GM21619 (cell line): ENCODE results near the gene GRM5.
"Not testable (repeated sequence)": the region's sequence is repeated elsewhere in the genome, so short reads cannot be mapped to it uniquely, and the experiment has no call there.

Source experiments
- ATAC-seq: cut with Tn5 transposase; IDR thresholded peaks from one replicate; pipeline ENCODE4 v1.9.1; 2021; ENCODE audit not compliant: unreplicated experiment

The GRM5 gene

DNA sequence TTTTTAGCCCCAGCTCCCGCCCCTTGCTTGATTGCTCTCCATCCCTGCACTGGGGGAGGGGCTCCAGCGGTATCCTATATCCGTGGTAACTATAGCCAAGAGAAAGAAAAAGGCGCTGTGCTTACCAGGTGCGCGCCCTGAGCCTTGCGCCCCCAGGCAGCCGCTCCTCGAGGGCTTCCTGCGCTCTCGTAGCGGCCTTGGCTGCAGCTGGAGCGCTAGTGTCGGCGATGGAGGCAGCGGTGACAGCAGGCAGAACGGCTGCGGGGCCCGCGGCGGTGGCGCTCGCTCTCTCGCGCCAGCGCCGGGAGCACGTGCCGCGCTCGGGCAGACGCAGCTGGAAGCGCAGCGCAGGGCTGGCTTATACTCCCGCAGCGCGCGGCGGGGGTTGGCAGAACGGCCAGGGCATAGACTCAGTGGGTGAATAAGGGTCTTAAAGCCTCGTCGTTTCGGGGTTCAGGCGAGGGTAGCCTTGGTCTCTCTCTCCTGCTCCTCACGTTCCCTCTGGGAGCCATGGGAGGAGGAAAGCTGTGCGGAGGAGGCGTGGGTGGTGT is at the start of gene GRM5:
Gene GRM5 (minus strand): TSS at position 332 of the 551 bp plus-strand sequence. CDS start 18,110 bp downstream, outside the sequence.
- ATAC-seq = not testable (repeated sequence)

GRCh38 chr11:89097956-89098355 is 32.2 kb upstream of the GRM5 start:
- ATAC-seq = peak; percentile 83

- not testable (repeated sequence) for ATAC-seq
Observed at GRCh38 chr11:89093806-89094205, 28.0 kb upstream of the GRM5 start.

DNA sequence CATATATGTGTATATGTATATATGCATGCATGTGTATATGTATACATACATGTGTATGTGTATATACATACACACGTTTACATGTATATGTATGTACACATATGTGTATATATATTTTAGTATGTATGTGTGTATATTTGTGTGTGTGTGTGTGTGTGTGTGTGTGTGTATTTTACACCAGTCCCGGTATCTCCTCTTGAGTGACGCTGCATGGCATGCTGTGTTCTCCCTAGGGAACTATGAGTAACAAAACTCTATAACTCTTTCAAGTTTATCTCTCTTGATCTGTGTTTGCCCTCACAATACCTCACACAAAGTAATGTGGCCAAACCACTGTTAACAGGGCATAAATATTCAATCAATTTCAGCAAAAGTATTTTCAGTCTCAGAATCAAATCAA is 19.2 kb upstream of the GRM5 start:
- not testable (repeated sequence) for ATAC-seq

DNA sequence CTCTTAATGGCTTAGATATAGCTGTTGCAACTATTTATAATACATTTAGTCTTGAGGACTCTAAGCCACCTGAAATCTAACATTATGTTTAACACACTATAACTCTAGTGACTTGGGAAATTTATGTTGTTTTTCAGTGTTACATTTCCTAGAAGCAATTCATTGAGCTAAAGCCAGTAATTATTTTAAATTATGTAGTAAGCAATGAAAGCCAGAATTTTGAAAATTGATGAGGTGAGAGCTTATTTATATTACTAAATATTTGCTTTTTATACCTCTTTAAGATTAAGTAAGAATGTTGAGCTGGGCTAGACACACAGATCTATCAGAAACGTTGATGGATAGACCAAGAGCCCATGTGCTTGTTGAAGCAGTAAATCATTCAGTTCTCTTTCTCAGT is 5.1 kb upstream of the GRM5 start:
- not testable (repeated sequence) for ATAC-seq

DNA sequence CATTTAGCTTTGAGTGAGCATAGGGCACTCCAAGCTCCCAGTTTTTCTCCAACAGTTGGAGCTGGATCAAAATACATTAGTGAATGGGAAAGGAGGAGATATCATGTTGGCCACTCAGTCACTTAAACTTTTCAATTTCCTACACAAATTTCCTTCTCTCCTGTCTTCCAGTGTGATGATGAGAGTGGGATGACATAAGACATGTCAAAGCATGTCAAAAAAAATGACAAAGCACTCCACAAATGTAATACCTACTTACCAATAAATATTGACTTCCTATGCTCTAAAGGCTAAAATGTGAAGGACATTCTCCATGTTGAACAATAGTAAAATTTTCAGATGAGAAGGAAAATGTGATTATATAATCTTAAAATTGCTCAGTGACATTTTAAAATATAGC is 1.5 kb upstream of the GRM5 start:
- no peak for ATAC-seq

DNA sequence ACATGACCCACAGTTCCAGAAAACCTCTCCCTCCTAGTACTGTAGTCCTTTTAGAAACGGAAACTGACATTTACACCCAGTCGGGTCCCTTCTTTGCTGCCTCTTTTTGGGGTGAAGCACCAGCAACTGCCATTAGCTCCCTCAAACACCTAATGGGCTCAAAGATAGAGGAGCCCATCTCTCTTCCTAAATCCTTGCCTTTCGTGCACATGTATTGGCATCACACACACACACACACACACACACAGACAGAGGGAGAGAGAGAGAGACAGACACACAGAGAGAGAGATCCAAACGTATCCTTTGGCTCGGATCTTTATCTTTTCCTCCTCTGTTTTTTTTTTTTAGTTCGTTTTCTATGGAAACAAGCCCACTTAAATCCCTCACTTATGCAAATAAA is 716 bp downstream of the GRM5 start:
- no peak for ATAC-seq

GRCh38 chr11:89063481-89063951 is 2.3 kb downstream of the GRM5 start:
- not testable (repeated sequence) for ATAC-seq

DNA sequence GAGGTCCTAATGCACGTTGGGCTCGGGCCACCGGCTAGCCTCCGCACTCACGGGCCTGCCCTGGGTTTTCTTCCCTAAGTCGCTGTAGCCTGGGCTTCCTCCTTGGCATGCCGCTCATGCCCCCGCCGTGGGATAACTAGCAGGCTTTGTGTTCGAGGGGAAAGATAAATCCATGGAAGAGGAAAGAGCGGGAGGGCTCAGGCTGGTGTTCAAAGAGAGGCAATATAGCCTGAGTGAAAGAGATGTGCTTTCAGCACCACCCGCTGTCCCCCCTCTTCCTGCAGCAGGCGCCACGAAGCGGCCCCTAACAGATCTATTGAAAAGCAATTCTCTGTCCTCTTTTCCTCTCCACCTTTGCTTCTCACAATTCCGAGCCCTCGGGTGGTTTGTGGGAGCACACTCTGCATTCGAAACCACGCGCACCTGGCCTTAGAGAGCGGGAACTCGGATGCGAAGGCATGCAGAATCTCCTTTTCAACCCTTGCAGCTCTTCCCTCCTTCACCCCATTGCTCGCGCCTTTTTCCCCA is 2.9 kb downstream of the GRM5 start:
- ATAC-seq = not testable (repeated sequence)

- ATAC-seq = not testable (repeated sequence)
Observed at GRCh38 chr11:89061839-89062238, 3.9 kb downstream of the GRM5 start.

- not testable (repeated sequence) for ATAC-seq
Observed at GRCh38 chr11:89057406-89057805, 8.4 kb downstream of the GRM5 start.

DNA sequence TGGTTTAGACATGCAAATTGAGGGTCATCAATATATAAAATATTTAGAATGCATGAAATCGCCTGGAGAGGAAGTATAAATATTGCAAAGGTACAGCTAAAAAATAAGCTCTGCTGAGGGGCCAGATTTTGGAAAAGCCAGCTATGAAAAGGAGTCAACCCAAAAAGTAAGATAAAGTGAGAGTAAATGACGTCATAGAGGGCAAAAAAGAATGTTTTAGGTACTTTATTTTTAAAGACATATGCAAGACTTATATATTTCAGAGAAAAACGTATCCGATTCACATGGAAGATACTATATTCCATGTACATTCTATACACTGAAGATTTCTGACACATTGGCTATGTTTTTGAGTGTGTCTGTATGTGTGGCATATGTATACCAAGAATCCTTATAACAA is 13.6 kb downstream of the GRM5 start:
- no peak for ATAC-seq

DNA sequence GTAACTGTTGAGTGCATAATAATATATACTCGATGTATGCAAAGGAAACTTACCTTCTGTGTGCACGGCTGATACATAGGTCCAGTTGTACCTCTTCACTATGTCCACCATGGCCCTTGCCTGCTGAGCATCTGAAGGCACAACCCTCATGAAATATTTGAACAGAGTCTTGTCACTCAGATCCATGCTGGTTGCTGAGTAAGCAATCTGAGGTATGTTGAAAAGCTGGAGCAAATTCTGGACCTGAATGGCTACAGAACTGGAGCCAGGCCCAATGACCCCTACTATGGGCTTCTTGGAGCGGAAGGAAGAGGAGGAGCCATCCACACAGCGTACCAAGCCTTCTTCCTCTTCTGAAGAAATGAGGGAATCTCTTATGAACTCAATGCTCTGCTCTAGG is 18.6 kb downstream of the GRM5 start:
- ATAC-seq = not testable (repeated sequence)

DNA sequence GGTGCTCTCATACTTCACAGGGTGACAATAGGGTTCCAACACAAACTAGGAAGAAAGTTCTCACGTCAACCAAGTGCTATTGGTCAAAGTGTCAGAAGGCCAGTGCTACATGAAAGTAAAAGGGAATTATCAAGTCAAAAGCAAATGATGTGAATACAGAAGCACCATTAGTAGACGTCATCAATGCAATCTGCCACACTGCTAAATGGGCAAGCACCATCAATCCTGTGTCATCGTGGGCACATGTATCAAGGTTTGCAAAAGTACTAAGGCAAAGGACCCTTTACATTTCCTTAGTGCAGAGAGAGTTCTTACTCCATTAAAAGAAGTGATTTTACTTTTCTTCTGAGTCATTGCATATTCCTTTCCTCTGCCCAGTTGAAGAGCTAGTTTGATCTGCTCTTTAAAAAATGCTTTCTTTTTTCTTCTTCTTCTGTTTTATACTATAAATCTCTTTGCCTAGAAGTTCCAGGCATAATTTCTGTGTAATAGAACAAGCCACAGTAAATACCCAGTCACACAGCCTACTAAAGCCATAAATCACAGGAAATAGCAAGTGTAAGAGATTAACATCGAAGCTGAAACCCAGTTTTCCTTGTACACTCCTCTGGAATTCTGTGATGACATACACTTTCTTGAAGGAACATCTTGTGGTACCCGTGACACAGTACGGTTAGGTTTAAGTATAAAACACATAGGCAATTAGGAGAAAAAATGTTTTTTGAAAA is 21.8 kb downstream of the GRM5 start:
- not testable (repeated sequence) for ATAC-seq

DNA sequence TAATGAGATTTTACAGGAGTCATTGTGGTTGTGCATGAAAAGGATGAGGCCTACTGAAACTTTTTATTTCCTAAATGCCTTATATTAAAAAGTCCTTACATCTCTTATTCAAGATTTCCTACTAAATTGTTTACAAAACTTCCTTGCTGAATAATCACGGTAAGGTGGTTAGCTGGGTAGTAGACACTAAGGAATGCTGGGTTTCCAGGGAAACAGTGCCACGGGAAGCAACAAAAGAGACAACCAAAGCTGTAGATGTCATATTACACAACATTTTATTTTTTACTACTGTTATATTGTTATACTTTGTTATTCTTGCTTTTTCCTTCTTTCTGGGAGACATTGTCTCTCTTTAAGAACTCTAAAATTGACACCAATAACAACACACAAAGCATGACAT is 36.1 kb downstream of the GRM5 start:
- not testable (repeated sequence) for ATAC-seq

- ATAC-seq = no peak
Observed at GRCh38 chr11:89021339-89021738, 44.4 kb downstream of the GRM5 start.

- ATAC-seq = not testable (repeated sequence)
Observed at GRCh38 chr11:89019827-89020547, 45.8 kb downstream of the GRM5 start.

DNA sequence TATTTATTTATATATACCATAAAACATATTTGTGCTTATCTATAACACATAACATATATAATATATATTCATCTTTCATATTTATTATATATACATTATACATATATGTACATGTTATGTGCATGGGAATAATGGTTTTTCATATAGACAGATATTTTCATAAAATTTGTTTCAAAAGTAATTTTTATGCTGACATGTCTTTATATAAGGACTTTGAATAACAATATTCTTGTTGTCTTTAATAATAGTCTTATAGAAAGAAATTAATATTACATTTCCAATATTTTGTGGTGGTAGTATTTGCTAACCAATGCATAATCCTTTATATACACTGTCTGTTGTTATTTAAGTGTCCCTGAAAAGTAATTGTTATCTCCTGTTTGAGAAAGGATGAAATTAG is 49.6 kb downstream of the GRM5 start:
- no peak for ATAC-seq

DNA sequence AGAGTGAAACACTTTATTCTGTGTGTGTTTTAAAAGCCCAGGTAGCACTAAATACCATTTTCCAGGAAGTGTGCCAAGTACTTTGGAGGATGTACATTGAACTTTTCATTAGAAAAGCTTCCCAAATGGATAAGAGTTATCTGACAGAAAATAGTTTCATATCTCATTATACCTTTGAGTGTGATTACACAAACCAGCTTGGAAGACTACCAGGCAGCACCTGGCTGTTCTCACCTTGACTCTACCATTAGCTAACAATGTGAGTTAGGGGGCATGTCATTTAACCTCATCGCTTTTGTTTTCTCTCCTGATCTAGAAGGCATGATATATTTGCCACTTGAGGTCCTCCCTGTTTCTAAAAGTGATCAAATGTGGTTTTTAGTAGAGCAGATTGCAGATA is 50.2 kb downstream of the GRM5 start:
- ATAC-seq = no peak

DNA sequence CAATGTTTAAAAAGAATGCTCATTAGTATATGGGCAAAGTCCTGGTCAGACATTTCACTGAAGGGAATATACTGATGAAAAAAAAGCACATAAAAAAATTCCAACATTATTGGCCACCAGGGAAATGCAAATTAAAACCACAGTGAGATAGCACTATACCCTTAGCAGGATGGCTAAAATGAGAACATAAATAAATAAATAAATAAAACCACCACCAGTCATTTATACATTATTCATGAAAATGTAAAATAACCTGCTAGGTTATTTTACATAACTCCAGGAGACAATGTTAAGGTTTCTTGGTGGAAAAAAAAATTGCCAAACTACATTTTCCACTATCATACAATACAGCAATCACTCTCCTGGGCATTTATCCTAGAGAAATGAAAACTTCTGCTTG is 64.9 kb downstream of the GRM5 start:
- not testable (repeated sequence) for ATAC-seq

DNA sequence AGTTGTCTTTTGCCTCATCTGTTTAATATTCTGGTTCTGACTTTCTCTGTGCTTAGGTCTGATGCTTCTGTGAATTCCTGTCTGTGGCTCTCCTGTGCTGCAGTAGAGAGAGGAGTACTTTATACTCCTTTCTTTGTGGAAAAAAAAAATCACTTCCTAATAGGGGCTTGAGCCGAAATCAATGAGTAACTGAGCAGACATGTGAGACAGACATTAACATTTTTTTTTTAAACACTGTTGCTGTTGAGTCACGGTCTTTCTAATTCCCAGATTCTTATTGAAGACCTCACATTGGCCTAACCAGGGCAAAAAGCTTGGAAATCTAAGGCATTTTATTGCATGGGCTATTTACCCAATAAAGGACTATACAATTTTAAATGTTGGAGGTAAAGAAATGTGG is 86.1 kb downstream of the GRM5 start:
- no peak for ATAC-seq

- not testable (repeated sequence) for ATAC-seq
Observed at GRCh38 chr11:88978992-88979391, 86.8 kb downstream of the GRM5 start.
